Activated CD8-positive, alpha-beta T cell treated with anti-CD3 and anti-CD28 coated beads for 36 hours (primary cell): Measurements from ENCODE around the gene IRX4. TPM values are rescaled to one million over a fixed set of nuclear protein-coding genes. Genes with fewer than 3 reads are reported as not detected.

Source experiments
- ATAC-seq: fragments of 200-7000 bp; cut with Tn5 transposase; one replicate; pipeline ENCODE4 v1.10.0; 2021; ENCODE audit warnings: mild to moderate bottlenecking, moderate library complexity
- CTCF ChIA-PET: fragments of 350-600 bp; sonication (Branson Sonifier 250); formaldehyde crosslinking; loops from one replicate; lab custom pipeline; 2021; ENCODE audit warnings: antibody characterized with exemption; lab: Charles Lee
- POLR2A ChIA-PET: fragments of 350-600 bp; sonication (Branson Sonifier 250); formaldehyde crosslinking; loops from one replicate; lab custom pipeline; 2021; ENCODE audit warnings: antibody characterized with exemption; lab: Charles Lee
- DNase-seq: peaks from one replicate; pipeline ENCODE4 v3.0.0-alpha.2; 2020
- H3K27ac Mint-ChIP-seq: one replicate; pipeline ENCODE4 v1.8.0; 2021; ENCODE audit warnings: mild to moderate bottlenecking, mixed read lengths
- H3K27me3 Mint-ChIP-seq: one replicate; pipeline ENCODE4 v1.8.0; 2021; ENCODE audit warnings: mixed read lengths
- H3K36me3 Mint-ChIP-seq: one replicate; pipeline ENCODE4 v1.8.0; 2021; ENCODE audit warnings: low read depth, mixed read lengths
- H3K4me1 Mint-ChIP-seq: one replicate; pipeline ENCODE4 v1.8.0; 2021; ENCODE audit warnings: low read depth, mixed read lengths
- H3K4me3 Mint-ChIP-seq: one replicate; pipeline ENCODE4 v1.8.0; 2021; ENCODE audit warnings: mild to moderate bottlenecking, moderate library complexity, mixed read lengths
- H3K9me3 Mint-ChIP-seq: one replicate; pipeline ENCODE4 v1.8.0; 2021; ENCODE audit warnings: mixed read lengths
- intact Hi-C: fragments of 100-400 bp; cut with micrococcal nuclease; formaldehyde crosslinking; loops from one replicate; pipeline ENCODE4 v1.10.0; 2022
- total RNA-seq, 2 experiments: library from RNA; stranded (reverse); gene quantifications; one replicate each; pipeline ENCODE4 v1.2.3, GENCODE V29; 2021
- TF ChIP-seq, protein P1 (sequence below): fragments of 200-600 bp; IDR thresholded peaks from one replicate; pipeline ENCODE4 v1.8.0; 2022; ENCODE audit warnings: antibody characterized with exemption, mild to moderate bottlenecking

IRX4 gene
- total RNA-seq, 2 experiments from 2014 or later: not detected

GRCh38 chr5:1830571-1831228, 52.0 kb downstream of the IRX4 start:
- no peak overlapping the region for H3K4me3 Mint-ChIP-seq
- intact Hi-C loops: no loop called here
- CTCF ChIA-PET: no interaction called here
- H3K27ac Mint-ChIP-seq: no peak overlapping the region
- H3K36me3 Mint-ChIP-seq: no peaks in the 10 kb centered on the region
- H3K9me3 Mint-ChIP-seq: no peaks in the 10 kb centered on the region
- H3K27me3 Mint-ChIP-seq: peaks cover 2% of the 10 kb centered on the region
- TF ChIP-seq, protein P1, sequence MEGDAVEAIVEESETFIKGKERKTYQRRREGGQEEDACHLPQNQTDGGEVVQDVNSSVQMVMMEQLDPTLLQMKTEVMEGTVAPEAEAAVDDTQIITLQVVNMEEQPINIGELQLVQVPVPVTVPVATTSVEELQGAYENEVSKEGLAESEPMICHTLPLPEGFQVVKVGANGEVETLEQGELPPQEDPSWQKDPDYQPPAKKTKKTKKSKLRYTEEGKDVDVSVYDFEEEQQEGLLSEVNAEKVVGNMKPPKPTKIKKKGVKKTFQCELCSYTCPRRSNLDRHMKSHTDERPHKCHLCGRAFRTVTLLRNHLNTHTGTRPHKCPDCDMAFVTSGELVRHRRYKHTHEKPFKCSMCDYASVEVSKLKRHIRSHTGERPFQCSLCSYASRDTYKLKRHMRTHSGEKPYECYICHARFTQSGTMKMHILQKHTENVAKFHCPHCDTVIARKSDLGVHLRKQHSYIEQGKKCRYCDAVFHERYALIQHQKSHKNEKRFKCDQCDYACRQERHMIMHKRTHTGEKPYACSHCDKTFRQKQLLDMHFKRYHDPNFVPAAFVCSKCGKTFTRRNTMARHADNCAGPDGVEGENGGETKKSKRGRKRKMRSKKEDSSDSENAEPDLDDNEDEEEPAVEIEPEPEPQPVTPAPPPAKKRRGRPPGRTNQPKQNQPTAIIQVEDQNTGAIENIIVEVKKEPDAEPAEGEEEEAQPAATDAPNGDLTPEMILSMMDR: no peak
- POLR2A ChIA-PET: no interaction called here
- no peak for ATAC-seq
- H3K4me1 Mint-ChIP-seq: no peaks in the 10 kb centered on the region
- no peak for DNase-seq

DNA sequence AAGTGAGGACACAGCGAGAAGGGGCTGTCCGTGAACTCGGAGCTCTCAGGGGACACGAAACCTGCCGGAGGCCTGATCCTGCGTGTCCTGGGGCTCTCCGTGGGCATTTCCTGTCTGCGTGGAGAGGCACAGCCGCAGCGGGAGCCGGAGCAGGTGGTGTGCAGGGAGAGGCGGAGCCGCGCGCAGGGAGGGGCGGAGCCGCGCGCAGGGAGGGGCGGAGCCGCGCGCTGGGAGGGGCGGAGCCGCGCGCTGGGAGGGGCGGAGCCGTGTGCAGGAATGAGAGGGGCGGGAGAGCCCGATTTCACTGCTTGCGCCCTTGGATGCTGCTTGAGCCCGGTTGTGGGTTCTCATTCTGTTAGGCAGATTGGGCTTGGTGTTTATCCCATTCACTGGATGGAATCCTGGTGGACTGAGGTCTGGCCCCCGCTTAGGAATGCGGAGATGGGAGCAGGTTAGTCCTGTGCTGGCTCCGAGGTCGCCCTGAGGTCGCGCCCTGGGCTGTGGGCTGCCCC, 54.8 kb downstream of the IRX4 start:
- no peaks in the 10 kb centered on the region for H3K9me3 Mint-ChIP-seq

More for the DNA sequence above, 54.8 kb downstream of the IRX4 start:
- H3K4me3 Mint-ChIP-seq: no peak overlapping the region
- H3K27ac Mint-ChIP-seq: no peak overlapping the region
- DNase-seq: no peak
- intact Hi-C loops: no loop called here
- TF ChIP-seq, protein P1: no peak
- ChIA-PET POLR2A (no interaction called here), CTCF (interaction anchor here (1.0 kb wide), 1 partner anchor 89 kb away, joined by 3 read pairs; no protein-coding TSS in a partner anchor)
- peaks cover 2% of the 10 kb centered on the region for H3K27me3 Mint-ChIP-seq
- H3K36me3 Mint-ChIP-seq: peaks cover 2% of the 10 kb centered on the region
- no peaks in the 10 kb centered on the region for H3K4me1 Mint-ChIP-seq
- ATAC-seq: peak; percentile 71

Other genes starting within 250 kb of the IRX4 start
- gene MRPL36, start 83.1 kb downstream of the IRX4 start, total RNA-seq: 10 to 100 TPM; 80.1 to 87.2 TPM
- gene NDUFS6, start 81.5 kb downstream of the IRX4 start, total RNA-seq: 10 to 100 TPM; 32.2 to 39.1 TPM